ENCODE results near the gene TCERG1L. TPM values are rescaled to one million over a fixed set of nuclear protein-coding genes. Genes with fewer than 3 reads are reported as not detected.

The TCERG1L gene
- total RNA-seq, 1 experiment from 2014 or later: not detected

DNA sequence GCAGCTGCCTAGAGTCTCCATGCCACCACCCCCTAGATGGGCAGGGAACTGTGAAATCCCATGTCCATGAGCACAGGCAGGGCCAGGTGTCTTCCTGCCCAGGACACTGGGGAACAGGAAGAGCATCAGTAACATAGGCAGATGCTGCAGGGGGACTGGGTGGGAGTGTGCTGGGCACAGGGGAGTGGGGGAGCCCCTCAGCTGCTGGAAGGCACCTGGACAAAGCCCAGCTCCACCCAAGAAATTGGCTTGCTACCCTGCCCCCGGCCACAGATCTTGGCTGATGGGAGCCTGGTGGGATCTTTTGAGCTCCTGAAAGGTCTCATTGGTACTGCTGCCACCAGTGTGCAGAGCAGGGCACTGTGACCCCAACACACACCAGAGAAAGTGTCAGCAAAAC, 66.7 kb downstream of the TCERG1L start:
- POLR2A ChIA-PET: interaction anchor here (0.5 kb wide), 1 partner anchor 40 kb away, joined by 7 read pairs; no protein-coding TSS in a partner anchor
- intact Hi-C loops (cut with micrococcal nuclease; ENCODE audit: unreplicated experiment): no loop called here
- ATAC-seq: no peak

GRCh38 chr10:131243076-131243475, 68.4 kb downstream of the TCERG1L start:
- POLR2A ChIA-PET: no interaction called here

More for the DNA sequence above, 66.7 kb downstream of the TCERG1L start:
- Histone ChIP-seq H3K4me1 (ENCODE audit: control insufficient read depth, insufficient read depth, low read length) (no peaks in the 10 kb centered on the region), H3K36me3 (ENCODE audit: control insufficient read depth, insufficient read depth, low read length) (no peaks in the 10 kb centered on the region; the same call in 1 of the 2 replicates), H3K27ac (ENCODE audit: low read length) (no peak overlapping the region), H3K4me3 (ENCODE audit: low read depth in 2 of 2, low read length in 2 of 2) (no peak overlapping the region), H3K9me3 (ENCODE audit: control insufficient read depth, insufficient read depth, low read depth, low read length) (no peaks in the 10 kb centered on the region), H3K27me3 (ENCODE audit: control insufficient read depth, insufficient read depth, low read length) (peaks cover 27% of the 10 kb centered on the region)
- BruUV-seq (replicated peaks): no TSS peak
- no peak for DNase-seq (ENCODE audit: low read depth, low spot score)
- TF ChIP-seq, protein P1, sequence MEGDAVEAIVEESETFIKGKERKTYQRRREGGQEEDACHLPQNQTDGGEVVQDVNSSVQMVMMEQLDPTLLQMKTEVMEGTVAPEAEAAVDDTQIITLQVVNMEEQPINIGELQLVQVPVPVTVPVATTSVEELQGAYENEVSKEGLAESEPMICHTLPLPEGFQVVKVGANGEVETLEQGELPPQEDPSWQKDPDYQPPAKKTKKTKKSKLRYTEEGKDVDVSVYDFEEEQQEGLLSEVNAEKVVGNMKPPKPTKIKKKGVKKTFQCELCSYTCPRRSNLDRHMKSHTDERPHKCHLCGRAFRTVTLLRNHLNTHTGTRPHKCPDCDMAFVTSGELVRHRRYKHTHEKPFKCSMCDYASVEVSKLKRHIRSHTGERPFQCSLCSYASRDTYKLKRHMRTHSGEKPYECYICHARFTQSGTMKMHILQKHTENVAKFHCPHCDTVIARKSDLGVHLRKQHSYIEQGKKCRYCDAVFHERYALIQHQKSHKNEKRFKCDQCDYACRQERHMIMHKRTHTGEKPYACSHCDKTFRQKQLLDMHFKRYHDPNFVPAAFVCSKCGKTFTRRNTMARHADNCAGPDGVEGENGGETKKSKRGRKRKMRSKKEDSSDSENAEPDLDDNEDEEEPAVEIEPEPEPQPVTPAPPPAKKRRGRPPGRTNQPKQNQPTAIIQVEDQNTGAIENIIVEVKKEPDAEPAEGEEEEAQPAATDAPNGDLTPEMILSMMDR (IDR thresholded peaks at IDR 0.05): no peak
- TF ChIP-seq, protein P2, sequence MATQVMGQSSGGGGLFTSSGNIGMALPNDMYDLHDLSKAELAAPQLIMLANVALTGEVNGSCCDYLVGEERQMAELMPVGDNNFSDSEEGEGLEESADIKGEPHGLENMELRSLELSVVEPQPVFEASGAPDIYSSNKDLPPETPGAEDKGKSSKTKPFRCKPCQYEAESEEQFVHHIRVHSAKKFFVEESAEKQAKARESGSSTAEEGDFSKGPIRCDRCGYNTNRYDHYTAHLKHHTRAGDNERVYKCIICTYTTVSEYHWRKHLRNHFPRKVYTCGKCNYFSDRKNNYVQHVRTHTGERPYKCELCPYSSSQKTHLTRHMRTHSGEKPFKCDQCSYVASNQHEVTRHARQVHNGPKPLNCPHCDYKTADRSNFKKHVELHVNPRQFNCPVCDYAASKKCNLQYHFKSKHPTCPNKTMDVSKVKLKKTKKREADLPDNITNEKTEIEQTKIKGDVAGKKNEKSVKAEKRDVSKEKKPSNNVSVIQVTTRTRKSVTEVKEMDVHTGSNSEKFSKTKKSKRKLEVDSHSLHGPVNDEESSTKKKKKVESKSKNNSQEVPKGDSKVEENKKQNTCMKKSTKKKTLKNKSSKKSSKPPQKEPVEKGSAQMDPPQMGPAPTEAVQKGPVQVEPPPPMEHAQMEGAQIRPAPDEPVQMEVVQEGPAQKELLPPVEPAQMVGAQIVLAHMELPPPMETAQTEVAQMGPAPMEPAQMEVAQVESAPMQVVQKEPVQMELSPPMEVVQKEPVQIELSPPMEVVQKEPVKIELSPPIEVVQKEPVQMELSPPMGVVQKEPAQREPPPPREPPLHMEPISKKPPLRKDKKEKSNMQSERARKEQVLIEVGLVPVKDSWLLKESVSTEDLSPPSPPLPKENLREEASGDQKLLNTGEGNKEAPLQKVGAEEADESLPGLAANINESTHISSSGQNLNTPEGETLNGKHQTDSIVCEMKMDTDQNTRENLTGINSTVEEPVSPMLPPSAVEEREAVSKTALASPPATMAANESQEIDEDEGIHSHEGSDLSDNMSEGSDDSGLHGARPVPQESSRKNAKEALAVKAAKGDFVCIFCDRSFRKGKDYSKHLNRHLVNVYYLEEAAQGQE (IDR thresholded peaks at IDR 0.05; ENCODE audit: insufficient read depth in 1 of 2, low read depth in 2 of 2, low read length in 1 of 2): no peak
- TF ChIP-seq POLR2AphosphoS5 (IDR thresholded peaks at IDR 0.05; ENCODE audit: low read depth, low read length) (no peak), SIN3A (IDR thresholded peaks at IDR 0.05; ENCODE audit: borderline replicate concordance, insufficient read depth, low read depth, low read length) (no peak), TCF7L2 (IDR thresholded peaks at IDR 0.05; ENCODE audit: low read depth, low read length) (no peak)
- in situ Hi-C loops (cut with HindIII; ENCODE audit: low pct_unique_long_range_greater_than_20kb, low sequenced_read_pairs): no loop called here
- CTCF ChIA-PET: interaction anchor here (0.5 kb wide), 1 partner anchor 620 kb away, joined by 3 read pairs; no protein-coding TSS in a partner anchor

More at GRCh38 chr10:131243076-131243475, 68.4 kb downstream of the TCERG1L start:
- DNase-seq (ENCODE audit: low read depth, low spot score): no peak
- no peaks in the 10 kb centered on the region for H3K4me1 ChIP-seq (ENCODE audit: control insufficient read depth, insufficient read depth, low read length)
- H3K27me3 ChIP-seq (ENCODE audit: control insufficient read depth, insufficient read depth, low read length): peaks cover 23% of the 10 kb centered on the region
- intact Hi-C loops (cut with micrococcal nuclease; ENCODE audit: unreplicated experiment) (no loop called here), in situ Hi-C loops (cut with HindIII; ENCODE audit: low pct_unique_long_range_greater_than_20kb, low sequenced_read_pairs) (no loop called here)
- TF ChIP-seq SIN3A (IDR thresholded peaks at IDR 0.05; ENCODE audit: borderline replicate concordance, insufficient read depth, low read depth, low read length): no peak
- TF ChIP-seq, protein P1 (IDR thresholded peaks at IDR 0.05): no peak
- TF ChIP-seq, protein P2 (IDR thresholded peaks at IDR 0.05; ENCODE audit: insufficient read depth in 1 of 2, low read depth in 2 of 2, low read length in 1 of 2): no peak
- no peak for TF ChIP-seq TCF7L2 (IDR thresholded peaks at IDR 0.05; ENCODE audit: low read depth, low read length)
- TF ChIP-seq POLR2AphosphoS5 (IDR thresholded peaks at IDR 0.05; ENCODE audit: low read depth, low read length): no peak
- no peak for ATAC-seq
- no peaks in the 10 kb centered on the region; the same call in 1 of the 2 replicates for H3K36me3 ChIP-seq (ENCODE audit: control insufficient read depth, insufficient read depth, low read length)
- no peaks in the 10 kb centered on the region for H3K9me3 ChIP-seq (ENCODE audit: control insufficient read depth, insufficient read depth, low read depth, low read length)
- BruUV-seq (replicated peaks): no TSS peak
- CTCF ChIA-PET: no interaction called here
- H3K27ac ChIP-seq (ENCODE audit: low read length): no peak overlapping the region
- H3K4me3 ChIP-seq (ENCODE audit: low read depth in 2 of 2, low read length in 2 of 2): no peak overlapping the region

Data from Panc1 (cell line).